HG02623 (cell line): ENCODE measurements around the gene LIN9.
A peak's percentile ranks its signal among the peaks of the same experiment; 100 is the strongest.

Source experiments
- ATAC-seq: cut with Tn5 transposase; IDR thresholded peaks from one replicate; pipeline ENCODE4 v1.9.1; 2021; ENCODE audit warnings: moderate library complexity; ENCODE audit not compliant: unreplicated experiment

The LIN9 gene

GRCh38 chr1:226322986-226323385 lies 14.0 kb upstream of the LIN9 start:
- no peak for ATAC-seq

DNA sequence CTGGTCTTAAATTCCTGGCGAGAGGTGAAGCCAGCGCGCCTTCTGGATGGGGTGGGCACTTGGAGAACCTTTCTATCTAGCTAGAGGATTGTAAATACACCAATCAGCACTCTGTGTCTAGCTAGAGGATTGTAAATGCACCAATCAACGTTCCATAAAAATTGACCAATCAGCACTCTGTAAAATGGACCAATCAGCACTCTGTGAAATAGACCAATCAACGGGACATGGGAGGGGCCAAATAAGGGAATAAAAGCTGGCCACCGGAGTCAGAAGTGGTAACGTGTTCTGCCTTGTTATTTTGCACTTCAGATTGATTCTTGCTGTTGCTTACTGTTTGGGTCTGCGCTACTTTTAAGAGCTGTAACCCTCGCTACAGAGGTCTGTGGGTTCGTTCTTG lies 12.0 kb upstream of the LIN9 start:
- no peak for ATAC-seq

GRCh38 chr1:226318471-226318870 lies 9.5 kb upstream of the LIN9 start:
- ATAC-seq = no peak

GRCh38 chr1:226314055-226314454 lies 5.1 kb upstream of the LIN9 start:
- no peak for ATAC-seq

- ATAC-seq = no peak
Measured at GRCh38 chr1:226312065-226312464, 3.1 kb upstream of the LIN9 start.

DNA sequence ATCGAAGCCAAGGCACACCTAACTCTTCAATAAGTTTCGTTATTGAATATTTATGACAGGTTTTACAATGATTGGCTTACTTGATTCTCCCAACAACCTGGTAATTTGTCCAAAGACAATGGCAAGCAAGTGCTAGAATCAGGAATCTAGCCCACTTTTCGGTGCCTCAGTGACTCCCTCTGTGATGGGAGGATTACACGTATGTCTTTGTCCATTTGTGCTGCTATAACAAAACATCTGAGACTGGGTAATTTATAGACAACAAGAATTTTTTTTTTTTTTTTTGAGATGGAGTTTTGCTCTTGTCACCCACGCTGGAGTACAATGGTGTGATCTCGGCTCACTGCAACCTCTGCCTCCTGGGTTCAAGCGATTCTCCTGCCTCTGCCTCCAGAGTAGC lies 2.4 kb upstream of the LIN9 start:
- no peak for ATAC-seq

GRCh38 chr1:226310637-226311195 lies 1.8 kb upstream of the LIN9 start:
- no peak for ATAC-seq

DNA sequence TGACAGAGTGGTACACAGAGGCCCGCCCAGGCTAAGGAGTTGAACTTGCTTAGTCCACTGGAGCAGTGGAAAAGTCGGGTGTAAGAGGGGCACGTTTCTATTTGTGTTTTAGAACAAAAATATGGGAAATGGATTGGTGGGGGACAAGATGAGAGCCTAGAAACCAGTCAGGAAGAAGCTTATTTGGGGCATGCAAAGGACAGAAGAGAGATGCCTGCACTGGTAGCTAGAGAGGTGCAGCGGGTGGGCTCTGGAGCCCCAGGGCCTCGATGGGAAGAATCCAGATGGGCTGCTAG lies 1.2 kb upstream of the LIN9 start:
- ATAC-seq = no peak

- no peak for ATAC-seq
Measured at GRCh38 chr1:226309398-226310244, 657 bp upstream of the LIN9 start.

GRCh38 chr1:226308166-226308722 lies 720 bp downstream of the LIN9 start:
- ATAC-seq = peak; percentile 7

GRCh38 chr1:226306425-226306824 lies 2.5 kb downstream of the LIN9 start:
- ATAC-seq = no peak

DNA sequence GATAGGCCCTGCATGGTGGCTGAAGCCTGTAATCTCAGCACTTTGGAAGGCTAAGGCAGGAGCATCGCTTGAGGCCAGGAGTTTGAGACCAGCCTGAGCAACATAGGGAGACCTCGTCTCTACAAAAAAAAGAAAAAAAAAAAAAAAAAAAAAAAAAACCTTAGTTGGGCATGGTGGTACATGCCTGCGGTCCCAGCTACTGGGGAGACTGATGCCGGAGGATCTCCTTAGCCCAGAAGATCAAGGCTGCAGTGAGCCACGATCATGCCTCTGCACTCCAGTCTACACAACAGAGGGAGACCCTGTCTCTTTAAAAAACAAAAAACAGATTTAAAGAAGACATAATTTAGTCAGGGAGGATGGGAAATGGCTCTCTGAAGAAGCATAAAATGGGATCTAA lies 3.8 kb downstream of the LIN9 start:
- ATAC-seq = no peak

DNA sequence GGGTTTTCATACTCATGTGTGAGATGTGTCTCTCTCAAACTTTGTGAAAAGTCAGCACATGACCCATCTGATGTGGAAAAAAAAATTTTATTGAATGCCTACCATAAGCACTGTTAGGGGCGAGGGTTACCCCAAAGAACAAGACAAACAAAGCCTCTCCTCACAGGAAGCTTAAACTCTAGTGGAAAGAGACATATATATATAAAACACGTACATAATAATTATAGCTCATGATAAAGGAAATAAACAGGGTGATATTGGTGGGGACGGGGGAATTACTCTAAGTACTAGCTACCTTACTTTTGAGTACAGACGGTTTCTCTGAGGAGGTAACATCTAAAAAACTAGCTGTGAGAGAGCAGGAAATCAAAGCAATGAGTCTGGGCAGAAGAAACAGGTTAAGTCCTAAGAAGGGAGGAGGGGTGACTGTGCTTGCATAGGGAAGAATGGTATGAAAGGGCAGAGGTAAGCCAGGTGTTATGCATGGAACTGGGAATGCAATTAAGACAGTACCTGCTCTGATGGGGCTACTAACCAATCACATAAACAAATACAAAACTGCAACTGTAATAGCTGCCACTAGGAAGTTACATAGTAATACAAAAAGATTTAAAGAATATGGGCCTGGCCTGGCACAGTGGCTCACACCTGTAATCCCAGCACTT lies 4.5 kb downstream of the LIN9 start:
- ATAC-seq = no peak

DNA sequence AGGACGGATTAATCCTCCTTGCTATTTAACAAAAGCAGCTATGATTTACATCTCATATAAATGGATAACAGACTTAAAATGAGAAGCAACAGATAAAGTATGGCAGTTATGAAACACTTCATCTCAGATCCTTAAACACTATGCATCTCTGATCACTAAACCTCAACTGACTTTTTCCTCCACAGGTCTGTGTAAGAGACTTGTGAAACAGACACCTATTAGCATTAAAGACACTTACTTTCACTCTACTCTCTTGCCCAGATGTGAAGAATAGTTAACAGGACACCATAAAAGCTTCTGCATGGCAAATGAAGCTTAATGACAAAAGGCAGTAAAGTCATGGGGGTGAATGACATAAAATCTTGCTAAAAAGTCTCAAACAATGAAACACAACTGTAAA lies 6.2 kb downstream of the LIN9 start:
- no peak for ATAC-seq

DNA sequence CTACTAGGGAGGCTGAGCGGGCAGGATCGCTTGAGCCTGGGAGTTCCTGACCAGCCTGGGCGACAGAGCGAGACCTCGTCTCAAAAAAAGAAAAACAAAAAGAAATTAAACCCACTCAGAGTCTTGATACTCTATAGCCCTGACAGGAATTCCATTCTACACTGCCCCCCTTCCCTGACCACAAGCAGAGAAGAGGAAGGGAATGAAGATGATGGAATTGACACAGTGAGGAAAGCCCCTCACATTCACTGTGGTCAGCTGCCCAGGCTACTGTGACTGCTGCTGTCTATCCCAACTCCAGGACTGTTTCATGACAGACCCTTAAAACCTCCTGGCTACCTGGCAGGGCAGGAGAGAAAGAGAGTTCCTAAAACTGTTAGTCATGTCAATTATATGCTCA lies 12.1 kb downstream of the LIN9 start:
- no peak for ATAC-seq

GRCh38 chr1:226293553-226293920 lies 15.4 kb downstream of the LIN9 start:
- no peak for ATAC-seq

GRCh38 chr1:226292874-226293552 lies 16.0 kb downstream of the LIN9 start:
- no peak for ATAC-seq

- ATAC-seq = no peak
Measured at GRCh38 chr1:226287587-226287986, 21.4 kb downstream of the LIN9 start.

GRCh38 chr1:226281058-226281457 lies 27.9 kb downstream of the LIN9 start:
- ATAC-seq = no peak

DNA sequence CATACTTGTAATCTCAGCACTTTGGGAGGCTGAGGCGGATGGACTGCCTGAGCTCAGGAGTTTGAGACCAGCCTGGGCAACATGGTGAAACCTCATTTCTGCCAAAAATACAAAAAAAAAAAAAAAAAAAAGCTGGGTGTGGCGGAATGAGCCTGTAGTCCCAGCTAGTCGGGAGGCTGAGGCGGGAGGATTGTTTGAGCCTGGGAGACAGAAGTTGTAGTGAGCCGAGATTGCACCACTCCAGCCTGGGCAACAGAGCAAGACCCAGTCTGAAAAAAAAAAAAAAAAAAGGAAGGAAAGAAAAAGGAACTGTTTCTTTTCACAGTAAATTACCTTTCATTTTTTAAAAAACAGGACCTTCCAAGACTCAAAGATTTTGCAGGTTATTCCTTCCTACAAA lies 29.5 kb downstream of the LIN9 start:
- no peak for ATAC-seq

GRCh38 chr1:226277897-226278296 lies 31.1 kb downstream of the LIN9 start:
- no peak for ATAC-seq

DNA sequence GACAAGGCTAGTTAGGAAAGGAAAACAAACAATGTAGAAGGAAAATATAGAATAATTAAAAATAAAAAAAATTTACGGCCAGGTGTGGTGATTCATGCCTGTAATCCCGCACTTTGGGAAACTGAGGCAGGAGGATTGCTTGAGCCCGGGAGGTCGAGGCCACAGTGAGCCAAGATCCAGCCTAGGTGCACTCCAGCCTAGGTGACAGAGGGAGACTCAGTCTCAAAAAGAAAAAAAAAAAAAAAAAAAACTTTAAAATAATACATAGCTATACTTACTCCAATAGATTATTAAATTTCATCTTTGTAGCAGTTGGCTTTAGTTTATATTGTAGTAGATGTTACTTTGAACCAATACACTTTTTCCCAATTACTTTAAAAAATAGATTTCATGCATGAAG lies 32.0 kb downstream of the LIN9 start:
- no peak for ATAC-seq
